Activated effector memory CD4-positive, alpha-beta T cell treated with anti-CD3 and anti-CD28 coated beads, Interleukin-2, amount 50 U/mL, for 16 hours (primary cell): ENCODE measurements around the gene SERPINA5.
A peak's percentile ranks its signal among the peaks of the same experiment; 100 is the strongest.

Source experiments
- DNase-seq: peaks from one replicate; pipeline ENCODE4 v3.0.0-alpha.2; 2020

SERPINA5 gene

GRCh38 chr14:94581127-94581999, at the start of gene SERPINA5:
TSS of gene SERPINA5 (plus strand) at chr14:94581426. CDS start at chr14:94587363, 5,937 bp downstream.
- no peak for DNase-seq

GRCh38 chr14:94532447-94532846, 48.8 kb upstream of the SERPINA5 start:
- DNase-seq = no peak

- DNase-seq = no peak
Measured at GRCh38 chr14:94535506-94535905, 45.7 kb upstream of the SERPINA5 start.

- no peak for DNase-seq
Measured at GRCh38 chr14:94536836-94537235, 44.4 kb upstream of the SERPINA5 start.

- DNase-seq = no peak
Measured at GRCh38 chr14:94538070-94538740, 43.0 kb upstream of the SERPINA5 start.

- no peak for DNase-seq
Measured at GRCh38 chr14:94539181-94539580, 42.0 kb upstream of the SERPINA5 start.

- no peak for DNase-seq
Measured at GRCh38 chr14:94540031-94540794, 41.0 kb upstream of the SERPINA5 start.

- no peak for DNase-seq
Measured at GRCh38 chr14:94541234-94541975, 39.8 kb upstream of the SERPINA5 start.

GRCh38 chr14:94542111-94542810, 39.0 kb upstream of the SERPINA5 start:
- DNase-seq = no peak

- DNase-seq = no peak
Measured at GRCh38 chr14:94542811-94543440, 38.3 kb upstream of the SERPINA5 start.

GRCh38 chr14:94543449-94544124, 37.6 kb upstream of the SERPINA5 start:
- no peak for DNase-seq

GRCh38 chr14:94544726-94545125, 36.5 kb upstream of the SERPINA5 start:
- DNase-seq = no peak

GRCh38 chr14:94545131-94545841, 35.9 kb upstream of the SERPINA5 start:
- DNase-seq = no peak

GRCh38 chr14:94547151-94547680, 34.0 kb upstream of the SERPINA5 start:
- DNase-seq = no peak

- DNase-seq = no peak
Measured at GRCh38 chr14:94547726-94548125, 33.5 kb upstream of the SERPINA5 start.

- DNase-seq = no peak
Measured at GRCh38 chr14:94548131-94548998, 32.9 kb upstream of the SERPINA5 start.

GRCh38 chr14:94548999-94549985, 31.9 kb upstream of the SERPINA5 start:
- peak; percentile 87 for DNase-seq

GRCh38 chr14:94550041-94550440, 31.2 kb upstream of the SERPINA5 start:
- DNase-seq = no peak
